K562 (cell line): Measurements from ENCODE around the gene CNPY3. TPM values are rescaled to one million over a fixed set of nuclear protein-coding genes. Genes with fewer than 3 reads are reported as not detected.

Source experiments
- ATAC-seq: fragments of 200-7000 bp; cut with Tn5 transposase; 3 replicates; pipeline ENCODE4 v1.9.1; 2020; ENCODE audit warnings: moderate library complexity
- BruUV-seq: library from RNA; stranded (reverse); fragments of 400-500 nt; replicated peaks from 2 replicates; lab custom pipeline; 2021; lab: Mats Ljungman, UMichigan
- CTCF ChIA-PET: fragments of 300-600 bp; formaldehyde crosslinking; extraction: SDS; loops from one replicate; lab custom pipeline; 2021; ENCODE audit warnings: low intra/inter-chr PET ratio; lab: Yijun Ruan, JAX
- POLR2A ChIA-PET: fragments of 300-600, 350-650 bp; sonication (Branson Sonifier 250); formaldehyde crosslinking; extraction: SDS; loops from one replicate; lab custom pipeline; 2021; ENCODE audit warnings: antibody characterized with exemption, inconsistent platforms; lab: Yijun Ruan, JAX
- DNase-seq, 4 experiments: peaks; one replicate each; pipeline versions ENCODE4 v3.0.0 to v3.0.0-alpha.2; 2011 to 2018; ENCODE audit warnings: low spot score in 3 of 4, mixed read lengths in 3 of 4; ENCODE audit errors: extremely low read depth in 1 of 4
- FAIRE-seq: peaks from 2 replicates; lab custom pipeline; 2011; peaks lifted over from hg19 to GRCh38; lab: Jason Lieb, UNC
- H2AFZ ChIP-seq: 2 replicates; pipeline ENCODE4 v1.6.0; 2011; ENCODE audit warnings: low read depth, low read length, control low read depth, inconsistent platforms
- H3K27ac ChIP-seq: fragments of 200-600 bp; 3 replicates; pipeline ENCODE4 v1.8.0; 2011; ENCODE audit warnings: low read depth, mild to moderate bottlenecking, control low read depth, inconsistent platforms, low read length, moderate library complexity, mixed read lengths; ENCODE audit errors: extremely low read depth
- H3K27me3 ChIP-seq, 2 experiments: fragments of 300-600 bp in 1 of 2; 2 replicates in 1 of 2; 3 replicates in 1 of 2; pipeline versions ENCODE4 v1.6.0 to v1.8.0; 2011; ENCODE audit warnings: inconsistent platforms in 2 of 2, low read length in 2 of 2, mild to moderate bottlenecking in 1 of 2, mixed read lengths in 1 of 2, moderate library complexity in 1 of 2; ENCODE audit not compliant: control insufficient read depth in 2 of 2, insufficient read depth in 2 of 2
- H3K36me3 ChIP-seq: fragments of 300-600 bp; 3 replicates; pipeline ENCODE4 v1.8.0; 2011; ENCODE audit warnings: mild to moderate bottlenecking, low read length, inconsistent platforms; ENCODE audit not compliant: control insufficient read depth, insufficient read depth
- H3K4me1 ChIP-seq, 2 experiments: fragments of 200-600 bp in 1 of 2; replicated peaks in 1 of 2; 2 replicates in 1 of 2; 3 replicates in 1 of 2; pipeline versions ENCODE4 v1.5.1 to v1.8.0; 2011; ENCODE audit warnings: inconsistent platforms in 2 of 2, low read length in 2 of 2, mild to moderate bottlenecking in 1 of 2, mixed read lengths in 1 of 2, moderate library complexity in 1 of 2; ENCODE audit not compliant: control insufficient read depth in 2 of 2, insufficient read depth in 2 of 2
- H3K4me2 ChIP-seq: 2 replicates; pipeline ENCODE4 v1.6.1; 2011; ENCODE audit warnings: low read length, control low read depth, inconsistent platforms, mixed read lengths; ENCODE audit not compliant: insufficient read depth
- H3K4me3 ChIP-seq: fragments of 200-600 bp; sonication (generic), shearing (Covaris generic); 2 replicates; pipeline ENCODE4 v1.5.1; 2016; ENCODE audit warnings: control low read depth, inconsistent platforms
- H3K79me2 ChIP-seq: fragments of 200-600 bp; 3 replicates; pipeline ENCODE4 v1.8.0; 2011; ENCODE audit warnings: low read length, inconsistent platforms; ENCODE audit not compliant: control insufficient read depth, insufficient read depth
- H3K9ac ChIP-seq, 2 experiments: 2 replicates each; pipeline versions ENCODE4 v1.6.0 to v1.6.1; 2011; ENCODE audit warnings: low read depth in 2 of 2, low read length in 2 of 2, control low read depth in 1 of 2, inconsistent platforms in 1 of 2, mild to moderate bottlenecking in 1 of 2, mixed read lengths in 1 of 2; ENCODE audit not compliant: insufficient read depth in 1 of 2
- H3K9me1 ChIP-seq: one replicate; pipeline ENCODE4 v1.6.0; 2011; ENCODE audit warnings: inconsistent platforms, mild to moderate bottlenecking, low read length, moderate library complexity; ENCODE audit not compliant: control insufficient read depth, insufficient read depth
- H3K9me3 ChIP-seq: replicated peaks from 2 replicates; pipeline ENCODE4 v1.5.1; 2011; ENCODE audit warnings: low read depth, low read length, inconsistent platforms; ENCODE audit not compliant: control insufficient read depth, insufficient read depth
- H4K20me1 ChIP-seq: replicated peaks from 2 replicates; pipeline ENCODE4 v1.6.1; 2011; ENCODE audit warnings: low read length, inconsistent platforms, mixed read lengths; ENCODE audit not compliant: control insufficient read depth, insufficient read depth
- EGR1 ChIP-seq: fragments of 450-650 bp; conservative IDR thresholded peaks from 2 replicates; pipeline ENCODE4 v1.6.1; 2017; ENCODE audit warnings: mild to moderate bottlenecking
- HDAC8 ChIP-seq: fragments of 450-650 bp; IDR thresholded peaks from 2 replicates; pipeline ENCODE4 v1.6.1; 2016; ENCODE audit warnings: mild to moderate bottlenecking, missing genetic modification characterization, moderate library complexity, missing compliant biosample characterization
- PHB ChIP-seq: fragments of 250-450 bp; sonication (Bioruptor Pico); IDR thresholded peaks from 2 replicates; pipeline ENCODE4 v1.5.0; 2021
- SMARCA5 ChIP-seq: fragments of 450-650 bp; IDR thresholded peaks from 2 replicates; pipeline ENCODE4 v1.6.1; 2016
- SMC3 ChIP-seq: conservative IDR thresholded peaks from 2 replicates; pipeline ENCODE4 v1.6.1; 2011; ENCODE audit warnings: low read depth, low read length, improper control_type of control experiment; ENCODE audit not compliant: insufficient read depth
- WGBS: fragments of 100-300 bp; shearing (Covaris generic); methylation state at CpG from one replicate; pipeline ENCODE4 v1.1.6; 2016; ENCODE audit warnings: low coverage, mixed read lengths; ENCODE audit not compliant: insufficient coverage; ENCODE audit errors: missing lambda C conversion rate; 5-methylcytosine and 5-hydroxymethylcytosine counted together
- in situ Hi-C: fragments of 300-500 bp; cut with MboI; formaldehyde crosslinking; loops from 4 replicates; pipeline ENCODE4 v1.15.0; 2018; ENCODE audit warnings: inconsistent platforms, mixed read lengths
- intact Hi-C: fragments of 100-400 bp; cut with micrococcal nuclease; formaldehyde crosslinking; loops from 2 replicates; pipeline ENCODE4 v1.14.2; 2022
- polyA plus RNA-seq, 8 experiments: library from polyadenylated mRNA; depleted of rRNA in 4 of 8; stranded (reverse) in 5 of 8; unstranded in 3 of 8; fragments of >200 nt; fragmentation: Nextera tagmentation in 2 of 8; fragmentation: Illumina TruSeq in 1 of 8; extraction: Ambion mirVana in 2 of 8; extraction: Trizol in 1 of 8; gene quantifications; 2 replicates each; pipeline versions ENCODE4 v1.2.1 to v1.2.3, GENCODE V29; 2011 to 2014; ENCODE audit warnings: inconsistent platforms in 1 of 8, missing spikeins in 1 of 8
- total RNA-seq, 7 experiments: library from RNA; depleted of rRNA in 6 of 7; stranded (reverse); fragments of >200 nt in 6 of 7; fragmentation: Illumina TruSeq in 2 of 7; extraction: Trizol in 2 of 7; gene quantifications; 2 replicates each; pipeline versions ENCODE4 v1.2.1 to v1.2.3, GENCODE V29; 2011 to 2021; ENCODE audit warnings: low replicate concordance in 1 of 7

CNPY3 gene
- total and polyA plus RNA-seq, 9 of the 15 experiments (the other 6 are each of a cell fraction or from before 2014, with no cell fraction given) = 2.4 to 37.4 (median 21.2) TPM

DNA sequence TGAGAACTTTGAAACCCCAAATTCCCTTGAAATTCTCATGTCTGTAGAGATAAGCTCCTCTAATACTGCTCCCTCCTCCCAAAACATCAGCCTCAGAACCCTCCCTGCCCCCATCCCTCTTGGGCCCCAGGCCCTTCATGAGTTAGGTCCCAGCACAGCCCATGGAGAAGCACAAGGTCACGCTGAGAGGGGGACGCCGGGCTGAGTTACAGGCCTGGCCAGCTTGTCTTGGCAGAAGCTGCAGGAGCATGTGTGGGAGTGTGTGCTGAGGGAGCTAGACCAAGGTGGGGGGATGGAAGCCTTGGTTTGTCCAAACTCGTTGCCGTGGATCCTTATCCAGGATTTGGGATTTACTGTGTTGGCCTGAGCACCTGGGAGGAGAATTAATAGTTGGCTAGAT, 21.9 kb upstream of the CNPY3 start:
- intact Hi-C loops = loop anchor here (10.0 kb wide), 1 partner anchor 357 kb away; no protein-coding TSS in a partner anchor
- BruUV-seq = no TSS peak
- Histone ChIP-seq H4K20me1 (no peaks in the 10 kb centered on the region), H3K4me1 (peaks cover 5 to 7% of the 10 kb centered on the region in 2 experiments; a peak in 4 of 5 replicates), H3K9me3 (no peaks in the 10 kb centered on the region), H2AFZ (peak overlapping the region; percentile 62), H3K4me3 (no peak overlapping the region), H3K27me3 (no peaks in the 10 kb centered on the region), H3K4me2 (no peak overlapping the region), H3K9ac (peak overlapping the region in 1 of 2 experiments; percentile 67; a peak in 2 of 4 replicates), H3K36me3 (no peaks in the 10 kb centered on the region), H3K79me2 (no peaks in the 10 kb centered on the region), H3K27ac (no peak overlapping the region), H3K9me1 (no peaks in the 10 kb centered on the region)
- DNase-seq = peak in 2 of 4 experiments; percentile 22 to 34
- ChIA-PET POLR2A (interaction anchor here (0.5 to 0.7 kb wide), 3 partner anchors 23 to 766 kb away, joined by 3 to 5 read pairs (median 4); no protein-coding TSS in a partner anchor), CTCF (no interaction called here)
- peak; percentile 54 for FAIRE-seq
- in situ Hi-C loops = loop anchor here (5.0 kb wide), 2 partner anchors 235 to 605 kb away; partner anchors contain the start of gene LRRC73
- no peak for TF ChIP-seq SMC3
- 12% methylated on average over 5 of the region's 5 CpGs for WGBS
- ATAC-seq = peak; percentile 57

DNA sequence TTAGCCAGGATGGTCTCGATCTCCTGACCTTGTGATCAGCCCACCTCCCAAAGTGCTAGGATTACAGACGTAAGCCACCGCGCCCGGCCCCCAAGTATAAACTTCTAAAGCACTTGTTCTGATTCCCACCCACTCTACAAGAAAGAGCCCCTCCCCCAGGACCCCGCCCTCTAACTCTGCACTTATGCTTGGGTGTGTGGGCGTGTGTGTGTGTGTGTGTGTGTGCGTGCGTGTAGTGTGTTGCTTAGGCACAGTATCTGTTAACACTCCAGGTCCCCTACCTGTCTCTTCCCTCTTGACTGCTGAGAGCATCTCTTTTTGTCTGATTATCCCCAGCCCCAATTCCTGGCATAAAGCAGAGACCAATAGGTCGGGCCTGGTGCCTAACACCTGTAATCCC, 19.4 kb upstream of the CNPY3 start:
- POLR2A ChIA-PET = interaction anchor here (1.5 kb wide), 1 partner anchor 19 kb away, joined by 10 read pairs; the partner anchor contains the start of gene CNPY3
- Histone ChIP-seq H3K9me3 (no peaks in the 10 kb centered on the region), H3K27ac (no peak overlapping the region), H3K79me2 (no peaks in the 10 kb centered on the region), H2AFZ (no peak overlapping the region), H4K20me1 (no peaks in the 10 kb centered on the region), H3K36me3 (no peaks in the 10 kb centered on the region), H3K4me2 (no peak overlapping the region), H3K27me3 (no peaks in the 10 kb centered on the region), H3K9me1 (no peaks in the 10 kb centered on the region), H3K9ac (no peak overlapping the region), H3K4me3 (no peak overlapping the region), H3K4me1 (peaks cover 5 to 7% of the 10 kb centered on the region in 2 experiments; a peak in 4 of 5 replicates)
- in situ Hi-C loops (loop anchor here (5.0 kb wide), 2 partner anchors 232 to 602 kb away; partner anchors contain the start of gene LRRC73), intact Hi-C loops (loop anchor here (10.0 kb wide), 1 partner anchor 355 kb away; no protein-coding TSS in a partner anchor)
- BruUV-seq = no TSS peak
- TF ChIP-seq SMARCA5 (no peak), PHB (CRISPR knock-in tag) (no peak), HDAC8 (tag) (no peak), EGR1 (peak; percentile 76)
- FAIRE-seq (no peak), DNase-seq (no peak), ATAC-seq (no peak)
- WGBS = 63% methylated on average over 10 of the region's 10 CpGs
- CTCF ChIA-PET = no interaction called here
